ENCODE measurements around the gene SMG1.
"Not testable (repeated sequence)": the region's sequence is repeated elsewhere in the genome, so short reads cannot be mapped to it uniquely, and the experiment has no call there.

The SMG1 gene

DNA sequence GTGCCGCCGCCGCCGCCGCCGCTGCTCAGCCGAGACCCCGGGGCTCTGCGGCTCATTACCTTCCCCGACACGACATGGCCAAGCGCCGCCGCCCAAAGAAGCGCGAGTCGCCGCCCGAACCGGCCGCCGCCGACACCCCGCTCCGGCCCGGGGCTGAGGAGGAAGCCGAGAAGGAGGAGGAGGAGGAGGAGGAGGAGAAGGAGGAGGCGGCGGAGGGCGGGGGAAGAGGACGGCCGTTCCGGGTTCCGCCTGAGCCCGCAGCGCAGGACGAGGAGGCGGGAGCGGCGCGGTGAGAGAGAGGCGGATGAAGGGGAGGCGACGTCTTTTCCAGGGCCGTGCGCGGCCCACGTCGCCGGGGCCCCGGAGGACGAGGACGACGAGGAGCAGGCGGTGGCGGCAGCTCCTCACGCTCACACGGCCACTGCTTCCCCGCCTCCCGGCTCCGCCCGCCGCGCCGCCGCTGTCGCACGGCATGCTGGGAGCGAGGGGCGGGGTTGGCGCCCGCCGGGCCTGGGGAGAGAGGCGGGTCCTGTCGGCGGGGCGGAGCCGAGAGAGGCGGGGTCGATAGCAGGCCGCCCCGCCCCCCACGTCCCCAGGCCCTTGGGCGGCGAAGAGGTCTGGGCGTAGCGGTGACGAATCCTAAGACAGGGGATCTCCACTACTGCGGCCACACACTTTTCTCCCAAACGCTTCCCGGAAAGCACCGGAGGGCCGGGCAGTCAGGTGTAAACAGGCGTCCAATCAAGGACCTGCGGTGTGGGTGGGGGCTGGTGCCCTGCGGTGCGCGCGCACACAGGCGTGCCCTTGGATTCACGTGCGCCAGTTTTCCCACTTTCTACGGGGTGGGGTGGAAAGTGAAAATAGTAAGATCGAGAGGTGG, at the start of gene SMG1:
TSS of gene SMG1 (minus strand) at position 423 of the 880 bp plus-strand sequence. CDS start at position 56, 367 bp downstream.
- DNase-seq (ENCODE audit: low spot score): peak; percentile 98
- peak within 1 kb of the TSS; percentile 94 for H3K4me3 Mint-ChIP-seq
- peak within 1 kb of the TSS; percentile 95 for H3K27ac Mint-ChIP-seq
- H3K4me1 Mint-ChIP-seq (ENCODE audit: low read depth): peaks cover 19% of the 10 kb centered on the region
- H3K9me3 Mint-ChIP-seq; H3K27me3 Mint-ChIP-seq (ENCODE audit: low read depth): not testable (repeated sequence)
- peaks cover 13% of the 10 kb centered on the region for H3K36me3 Mint-ChIP-seq (ENCODE audit: low read depth)

DNA sequence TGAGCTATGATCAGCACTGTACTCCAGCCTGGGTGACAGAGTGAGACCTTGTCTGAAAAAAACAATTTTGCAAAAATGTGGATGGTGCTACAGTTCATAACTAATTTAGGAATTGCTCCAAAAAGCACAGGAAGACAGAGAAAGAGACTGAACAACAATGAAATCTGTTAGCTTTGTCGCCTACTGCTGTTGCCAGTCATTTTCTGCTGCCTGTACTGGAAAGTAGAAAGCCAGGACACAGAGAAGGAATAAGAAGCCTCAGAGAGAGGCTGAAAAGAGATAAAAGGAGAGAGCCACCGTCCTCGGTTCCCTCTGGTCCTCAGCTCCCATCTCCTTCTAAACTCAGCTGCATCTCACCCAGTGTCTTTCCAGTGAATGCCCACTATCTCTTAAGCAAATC, 48.9 kb upstream of the SMG1 start:
- Mint-ChIP-seq H3K27ac (no peak overlapping the region), H3K27me3 (ENCODE audit: low read depth) (peaks cover 16% of the 10 kb centered on the region), H3K4me1 (ENCODE audit: low read depth) (peaks cover 2% of the 10 kb centered on the region), H3K36me3 (ENCODE audit: low read depth) (no peaks in the 10 kb centered on the region), H3K9me3 (no peaks in the 10 kb centered on the region), H3K4me3 (no peak overlapping the region)
- DNase-seq (ENCODE audit: low spot score): no peak

DNA sequence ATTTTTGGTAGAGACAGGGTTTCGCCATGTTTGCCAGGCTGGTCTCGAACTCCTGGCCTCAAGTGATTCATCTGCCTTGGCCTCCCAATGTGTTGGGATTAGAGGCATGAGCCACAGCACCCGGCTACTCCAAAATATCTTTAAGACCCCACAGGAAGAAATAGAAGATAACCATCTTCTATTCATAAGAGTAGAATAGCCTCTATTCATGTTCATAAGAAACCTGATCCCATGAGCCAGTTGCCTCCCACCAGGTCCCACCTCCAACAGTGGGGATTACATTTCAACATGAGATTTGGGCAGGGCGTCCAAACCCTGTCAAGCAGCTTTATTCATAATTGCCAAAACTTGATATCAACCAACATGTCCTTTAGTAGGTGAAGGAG, 43.6 kb upstream of the SMG1 start:
- H3K4me1 Mint-ChIP-seq (ENCODE audit: low read depth): peaks cover 8% of the 10 kb centered on the region
- H3K27ac Mint-ChIP-seq: no peak overlapping the region
- H3K4me3 Mint-ChIP-seq: no peak overlapping the region
- no peak for DNase-seq (ENCODE audit: low spot score)
- H3K27me3 Mint-ChIP-seq (ENCODE audit: low read depth): no peaks in the 10 kb centered on the region
- no peaks in the 10 kb centered on the region for H3K36me3 Mint-ChIP-seq (ENCODE audit: low read depth)
- no peaks in the 10 kb centered on the region for H3K9me3 Mint-ChIP-seq

DNA sequence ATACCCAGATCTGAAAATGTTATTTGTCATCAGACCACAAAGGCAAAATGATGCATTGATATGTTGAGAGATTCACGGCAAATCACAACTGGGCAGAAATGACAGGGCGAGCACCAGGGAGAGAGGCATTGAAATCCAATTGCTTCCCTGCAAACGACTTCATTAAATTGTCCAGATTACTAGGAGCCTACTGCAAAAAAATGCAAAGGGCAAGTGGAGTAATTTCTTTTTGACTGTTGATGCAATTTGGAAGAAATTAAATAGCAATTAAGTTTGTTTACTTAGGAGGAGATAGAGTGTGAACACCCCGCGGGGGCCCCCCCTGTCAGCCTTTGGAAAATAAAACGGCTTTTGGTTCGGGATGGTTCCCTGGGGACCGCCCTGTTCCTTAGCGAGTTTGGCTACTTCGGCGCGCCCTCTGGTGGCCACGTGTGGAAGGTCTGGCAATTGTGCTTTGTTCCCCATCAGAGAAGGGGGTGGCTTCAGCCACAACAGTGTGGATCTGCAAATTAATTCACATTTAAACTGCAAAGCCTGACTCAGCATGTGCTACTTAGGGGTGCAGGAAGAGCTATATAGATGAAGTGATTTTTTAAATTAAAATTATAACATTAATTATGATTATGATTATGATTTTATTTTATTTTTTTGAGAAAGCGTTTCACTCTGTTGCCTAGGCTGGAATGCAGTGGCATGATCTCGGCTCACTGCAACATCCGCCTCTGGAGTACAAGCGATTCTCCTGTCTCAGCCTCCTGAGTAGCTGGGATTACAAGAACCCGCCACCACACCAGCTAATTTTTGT, 43.0 kb upstream of the SMG1 start:
- Mint-ChIP-seq H3K36me3 (ENCODE audit: low read depth) (no peaks in the 10 kb centered on the region), H3K4me3 (peak overlapping the region; percentile 69), H3K4me1 (ENCODE audit: low read depth) (peaks cover 8% of the 10 kb centered on the region), H3K27ac (no peak overlapping the region), H3K27me3 (ENCODE audit: low read depth) (no peaks in the 10 kb centered on the region), H3K9me3 (no peaks in the 10 kb centered on the region)
- peak; percentile 67 for DNase-seq (ENCODE audit: low spot score)

DNA sequence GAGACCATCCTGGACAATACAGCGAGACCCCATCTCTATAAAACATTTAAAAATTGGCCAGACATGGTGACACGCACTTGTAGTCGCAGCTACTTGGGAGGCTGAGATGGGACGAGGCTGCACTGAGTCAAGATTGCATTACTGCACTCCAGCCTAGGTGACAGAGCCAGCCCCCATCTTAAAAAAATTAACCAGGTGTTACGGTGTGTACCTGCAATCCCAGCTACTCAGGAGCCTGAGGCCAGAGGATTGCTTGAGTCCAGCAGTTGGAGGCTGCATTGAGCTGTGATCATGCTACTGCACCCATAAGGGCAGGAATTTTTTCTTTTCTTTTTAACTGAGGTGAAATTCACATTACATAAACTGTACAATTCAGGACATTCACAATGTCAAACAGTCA, 40.6 kb upstream of the SMG1 start:
- DNase-seq (ENCODE audit: low spot score): no peak
- Mint-ChIP-seq H3K4me3 (no peak overlapping the region), H3K27me3 (ENCODE audit: low read depth) (peaks cover under 1% of the 10 kb centered on the region), H3K27ac (no peak overlapping the region), H3K4me1 (ENCODE audit: low read depth) (peaks cover 8% of the 10 kb centered on the region), H3K9me3 (no peaks in the 10 kb centered on the region), H3K36me3 (ENCODE audit: low read depth) (no peaks in the 10 kb centered on the region)

DNA sequence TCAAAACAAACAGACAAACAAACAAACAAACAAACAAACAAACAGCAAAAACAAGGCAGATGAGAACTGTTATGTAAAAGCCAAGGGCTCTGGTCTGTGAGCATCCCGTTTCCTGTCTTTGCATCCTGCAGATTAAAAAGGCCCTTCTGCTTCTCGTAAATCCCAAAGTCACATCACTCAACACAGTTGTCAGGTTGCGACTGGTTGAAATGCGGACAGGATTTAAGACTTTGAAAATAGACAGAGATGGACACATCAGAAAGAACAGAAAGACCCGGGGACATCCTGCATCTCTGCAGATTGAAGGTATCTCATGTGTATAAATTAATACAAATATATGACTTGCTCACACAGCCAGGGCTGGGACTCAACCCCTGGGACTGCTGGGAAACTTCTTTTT, 39.3 kb upstream of the SMG1 start:
- Mint-ChIP-seq H3K27ac (no peak overlapping the region), H3K4me1 (ENCODE audit: low read depth) (peaks cover 8% of the 10 kb centered on the region), H3K27me3 (ENCODE audit: low read depth) (peaks cover 4% of the 10 kb centered on the region), H3K9me3 (no peaks in the 10 kb centered on the region), H3K4me3 (no peak overlapping the region), H3K36me3 (ENCODE audit: low read depth) (no peaks in the 10 kb centered on the region)
- no peak for DNase-seq (ENCODE audit: low spot score)

DNA sequence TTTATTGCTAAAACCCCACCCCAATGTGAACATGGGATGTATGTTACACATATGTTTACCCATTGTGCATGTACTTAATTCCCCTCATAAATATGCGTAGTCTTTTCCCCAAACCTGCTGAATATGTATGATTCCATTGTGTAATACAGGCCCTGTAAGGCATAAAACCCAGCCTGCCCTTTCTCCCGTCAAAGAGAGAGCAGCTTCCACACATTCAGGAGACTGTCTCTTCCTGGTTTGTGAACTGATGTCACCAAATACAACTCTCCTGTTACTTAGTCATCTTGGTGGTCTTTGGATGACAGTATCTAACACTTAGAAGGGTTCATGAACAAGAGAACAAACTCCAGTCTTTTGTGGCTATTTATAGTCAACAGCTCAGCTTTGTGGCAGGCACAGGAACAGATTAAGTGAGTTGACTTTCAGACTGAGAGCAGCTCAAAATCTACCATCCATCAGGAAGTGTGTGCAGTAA, 32.9 kb upstream of the SMG1 start:
- peaks cover 8% of the 10 kb centered on the region for H3K27me3 Mint-ChIP-seq (ENCODE audit: low read depth)
- no peak overlapping the region for H3K27ac Mint-ChIP-seq
- no peaks in the 10 kb centered on the region for H3K9me3 Mint-ChIP-seq
- no peak for DNase-seq (ENCODE audit: low spot score)
- H3K4me1 Mint-ChIP-seq (ENCODE audit: low read depth): peaks cover 10% of the 10 kb centered on the region
- H3K4me3 Mint-ChIP-seq: no peak overlapping the region
- no peaks in the 10 kb centered on the region for H3K36me3 Mint-ChIP-seq (ENCODE audit: low read depth)

DNA sequence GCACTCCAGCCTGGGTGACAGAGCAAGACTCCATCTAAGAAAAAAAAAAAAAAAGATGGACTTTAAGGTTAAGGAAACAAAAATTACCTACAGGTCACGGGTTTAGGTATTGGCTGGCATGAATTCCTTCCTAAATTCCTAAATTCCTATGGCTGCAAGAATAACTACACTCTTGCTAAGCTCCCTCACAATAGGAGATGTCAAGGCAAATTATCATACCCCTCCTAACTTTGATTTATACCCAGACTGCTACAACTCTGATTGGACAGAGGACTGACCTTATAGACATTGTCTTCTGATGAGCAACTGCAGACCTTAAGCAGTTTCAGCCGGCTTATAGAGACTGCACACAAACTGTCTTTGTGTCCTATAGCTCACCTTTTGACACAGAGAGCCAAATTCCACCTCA, 32.4 kb upstream of the SMG1 start:
- DNase-seq (ENCODE audit: low spot score): no peak
- H3K4me3 Mint-ChIP-seq: no peak overlapping the region
- H3K9me3 Mint-ChIP-seq: no peaks in the 10 kb centered on the region
- no peaks in the 10 kb centered on the region for H3K36me3 Mint-ChIP-seq (ENCODE audit: low read depth)
- peaks cover 8% of the 10 kb centered on the region for H3K27me3 Mint-ChIP-seq (ENCODE audit: low read depth)
- H3K4me1 Mint-ChIP-seq (ENCODE audit: low read depth): peaks cover 10% of the 10 kb centered on the region
- H3K27ac Mint-ChIP-seq: no peak overlapping the region

DNA sequence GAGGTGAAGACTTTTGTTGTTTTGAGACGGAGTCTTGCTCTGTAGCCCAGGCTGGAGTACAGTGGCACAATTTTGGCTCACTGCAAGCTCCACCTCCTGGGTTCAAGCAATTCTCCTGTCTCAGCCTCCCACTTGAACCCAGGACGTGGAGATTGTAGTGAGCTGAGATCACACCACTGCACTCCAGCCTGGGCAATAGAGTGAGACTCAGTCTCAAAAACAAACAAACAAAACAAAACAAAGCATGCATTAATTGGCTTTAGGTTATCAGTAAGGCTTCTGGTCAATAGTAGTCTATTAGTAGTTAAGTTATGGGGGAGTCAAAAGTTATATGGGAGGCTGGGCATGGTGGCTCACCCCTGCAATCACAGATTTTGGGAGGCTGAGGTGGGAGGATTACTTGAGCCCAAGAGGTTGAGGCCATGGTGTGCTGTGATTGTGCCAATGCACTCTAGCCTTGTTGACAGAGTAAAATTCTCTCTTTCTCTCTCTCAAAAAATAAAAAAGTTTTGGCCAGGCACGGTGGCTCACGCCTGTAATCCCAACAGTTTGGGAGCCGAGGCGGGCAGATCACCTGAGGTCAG, 30.5 kb upstream of the SMG1 start:
- peak overlapping the region; percentile 61 for H3K4me3 Mint-ChIP-seq
- not testable (repeated sequence) for H3K27me3 Mint-ChIP-seq (ENCODE audit: low read depth); H3K9me3 Mint-ChIP-seq; H3K27ac Mint-ChIP-seq; H3K4me1 Mint-ChIP-seq (ENCODE audit: low read depth); DNase-seq (ENCODE audit: low spot score); H3K36me3 Mint-ChIP-seq (ENCODE audit: low read depth)

DNA sequence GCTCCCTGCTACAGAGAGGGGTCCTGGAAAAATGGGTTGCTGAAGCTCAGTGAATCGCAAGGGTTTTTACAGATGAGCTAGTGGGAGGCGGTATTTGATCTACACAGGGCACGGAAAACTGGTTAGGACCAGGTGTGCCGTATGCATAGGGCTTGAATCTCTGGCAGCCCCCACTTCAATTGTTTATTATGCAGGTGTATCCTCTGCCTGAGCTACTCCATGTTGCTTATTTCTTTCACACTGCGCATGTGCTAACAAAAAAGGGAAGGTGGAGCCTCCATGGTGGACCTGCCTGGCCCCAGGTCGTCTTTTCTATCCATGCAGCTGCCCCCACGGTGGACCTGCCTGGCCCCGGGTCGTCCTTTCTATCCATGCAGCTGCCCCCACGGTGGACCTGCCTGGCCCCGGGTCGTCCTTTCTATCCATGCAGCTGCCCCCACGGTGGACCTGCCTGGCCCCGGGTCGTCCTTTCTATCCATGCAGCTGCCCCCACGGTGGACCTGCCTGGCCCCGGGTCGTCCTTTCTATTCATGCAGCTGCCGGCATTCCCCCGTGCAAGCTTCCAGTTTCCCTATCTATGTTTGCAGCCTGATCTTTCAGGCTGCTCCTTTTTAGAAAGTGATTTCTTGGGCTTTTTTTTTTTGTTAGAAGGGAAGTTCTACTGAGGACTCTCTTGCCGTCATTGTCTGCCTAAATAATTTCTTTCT, 29.8 kb upstream of the SMG1 start:
- not testable (repeated sequence) for H3K36me3 Mint-ChIP-seq (ENCODE audit: low read depth); H3K27ac Mint-ChIP-seq; DNase-seq (ENCODE audit: low spot score); H3K27me3 Mint-ChIP-seq (ENCODE audit: low read depth); H3K9me3 Mint-ChIP-seq
- H3K4me1 Mint-ChIP-seq (ENCODE audit: low read depth): peaks cover 11% of the 10 kb centered on the region
- H3K4me3 Mint-ChIP-seq: peak overlapping the region; percentile 61

DNA sequence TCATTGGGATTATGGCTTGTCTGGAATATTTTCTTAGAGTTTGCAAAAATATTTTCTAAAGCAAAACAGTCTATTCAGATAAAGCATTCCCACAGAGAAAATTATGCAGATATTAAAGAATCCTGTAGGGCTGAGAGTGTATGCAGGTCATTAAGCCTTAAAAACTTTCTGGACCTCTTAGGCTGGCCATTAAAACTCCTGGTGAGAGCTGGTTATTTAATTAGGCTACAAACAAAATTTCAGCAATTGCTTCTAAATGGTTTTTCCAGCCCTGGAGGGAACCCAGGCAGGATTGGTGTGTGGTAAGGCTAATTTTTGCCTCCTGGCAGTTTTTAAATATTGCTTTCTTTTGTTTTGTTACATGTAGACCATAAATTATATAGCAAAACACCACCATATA, 27.3 kb upstream of the SMG1 start:
- no peak overlapping the region for H3K27ac Mint-ChIP-seq
- H3K4me1 Mint-ChIP-seq (ENCODE audit: low read depth): peaks cover 12% of the 10 kb centered on the region
- no peaks in the 10 kb centered on the region for H3K36me3 Mint-ChIP-seq (ENCODE audit: low read depth)
- no peak for DNase-seq (ENCODE audit: low spot score)
- H3K9me3 Mint-ChIP-seq: no peaks in the 10 kb centered on the region
- peaks cover 4% of the 10 kb centered on the region for H3K27me3 Mint-ChIP-seq (ENCODE audit: low read depth)
- no peak overlapping the region for H3K4me3 Mint-ChIP-seq

DNA sequence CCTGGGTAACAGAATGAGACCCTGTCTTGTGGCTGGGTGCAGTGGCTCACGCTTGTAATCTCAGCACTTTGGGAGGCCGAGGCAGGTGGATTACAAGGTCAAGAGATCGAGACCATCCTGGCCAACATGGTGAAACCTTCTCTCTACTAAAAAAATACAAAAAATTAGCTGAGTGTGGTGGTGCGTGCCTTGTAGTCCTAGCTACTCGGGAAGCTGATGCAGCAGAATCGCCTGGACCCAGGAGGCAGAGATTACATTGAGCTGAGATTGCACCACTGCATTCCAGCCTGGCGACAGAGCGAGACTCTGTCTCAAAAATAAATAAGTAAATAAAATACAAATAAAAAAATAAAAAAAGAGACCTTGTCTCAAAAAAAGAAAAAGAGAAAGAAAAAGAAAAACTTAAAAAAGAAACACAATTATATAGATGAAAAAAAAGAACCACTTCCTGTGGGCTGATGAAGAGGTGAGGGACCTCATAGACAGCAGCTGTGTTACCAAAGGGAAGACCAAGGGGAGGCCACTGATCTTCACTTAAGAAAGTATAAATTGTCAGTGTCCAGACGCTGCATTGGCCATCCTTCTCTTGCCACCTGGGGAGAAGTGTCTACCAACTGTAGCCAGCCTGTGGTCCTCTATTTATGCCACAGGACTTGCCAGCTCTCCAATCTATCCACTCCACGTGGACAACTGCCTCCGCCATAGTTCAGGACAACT, 24.4 kb upstream of the SMG1 start:
- Mint-ChIP-seq H3K27me3 (ENCODE audit: low read depth) (peaks cover 2% of the 10 kb centered on the region), H3K27ac (peak overlapping the region; percentile 41), H3K36me3 (ENCODE audit: low read depth) (no peaks in the 10 kb centered on the region), H3K4me1 (ENCODE audit: low read depth) (peaks cover 19% of the 10 kb centered on the region), H3K4me3 (peak overlapping the region; percentile 29), H3K9me3 (no peaks in the 10 kb centered on the region)
- DNase-seq (ENCODE audit: low spot score): no peak

DNA sequence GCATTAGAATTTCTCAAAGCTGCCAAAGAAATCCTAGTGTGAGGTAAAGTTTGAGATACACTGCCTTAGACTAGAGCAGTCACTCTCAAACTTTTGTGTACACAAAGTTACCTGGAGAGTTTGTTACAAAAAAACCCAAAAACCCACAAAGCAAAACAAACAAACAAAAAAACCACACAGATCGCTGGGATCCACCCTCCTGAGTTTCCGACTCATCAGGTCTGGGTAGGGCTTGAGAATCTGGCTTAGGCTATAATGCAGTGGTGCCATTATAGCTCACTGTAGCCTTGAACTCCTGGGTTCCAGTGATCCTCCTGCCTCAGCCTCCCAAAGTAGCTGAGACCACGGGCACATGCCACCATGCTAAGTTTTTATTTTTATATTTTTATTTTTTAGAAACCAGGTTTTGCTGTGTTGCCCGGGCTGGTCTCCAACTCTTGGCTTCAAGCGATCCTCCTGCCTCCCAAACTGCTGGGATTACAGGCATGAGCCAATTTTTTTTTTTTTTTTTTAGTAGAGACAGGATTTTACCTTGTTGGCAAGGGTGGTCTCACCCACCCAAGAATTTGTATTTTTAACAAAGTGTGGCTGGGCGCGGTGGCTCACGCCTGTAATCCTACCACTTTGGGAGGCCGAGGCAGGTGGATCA, 22.3 kb upstream of the SMG1 start:
- H3K27me3 Mint-ChIP-seq (ENCODE audit: low read depth): peaks cover 3% of the 10 kb centered on the region
- no peak for DNase-seq (ENCODE audit: low spot score)
- H3K9me3 Mint-ChIP-seq: no peaks in the 10 kb centered on the region
- no peaks in the 10 kb centered on the region for H3K36me3 Mint-ChIP-seq (ENCODE audit: low read depth)
- H3K27ac Mint-ChIP-seq: no peak overlapping the region
- no peak overlapping the region for H3K4me3 Mint-ChIP-seq
- peaks cover 27% of the 10 kb centered on the region for H3K4me1 Mint-ChIP-seq (ENCODE audit: low read depth)

Data from T-helper 2 cell treated with Interferon-gamma antibody and Interleukin-4, amounts not matched to agents 5 μg/mL and 100 μg/mL, for 36 hours (primary cell).